GM10266 (cell line): ENCODE measurements around the gene HVCN1.
"Not testable (repeated sequence)": the region's sequence is repeated elsewhere in the genome, so short reads cannot be mapped to it uniquely, and the experiment has no call there.

Experiments used
- DNase-seq: peaks from one replicate; pipeline ENCODE4 v3.0.0; 2012; ENCODE audit errors: extremely low spot score
- CTCF ChIP-seq: IDR thresholded peaks from 2 replicates; pipeline ENCODE4 v1.5.1; 2012; ENCODE audit warnings: mild to moderate bottlenecking, low read depth; ENCODE audit not compliant: control insufficient read depth, insufficient read depth; ENCODE audit errors: missing control alignments

The HVCN1 gene, protein sequence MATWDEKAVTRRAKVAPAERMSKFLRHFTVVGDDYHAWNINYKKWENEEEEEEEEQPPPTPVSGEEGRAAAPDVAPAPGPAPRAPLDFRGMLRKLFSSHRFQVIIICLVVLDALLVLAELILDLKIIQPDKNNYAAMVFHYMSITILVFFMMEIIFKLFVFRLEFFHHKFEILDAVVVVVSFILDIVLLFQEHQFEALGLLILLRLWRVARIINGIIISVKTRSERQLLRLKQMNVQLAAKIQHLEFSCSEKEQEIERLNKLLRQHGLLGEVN

GRCh38 chr12:110688446-110689280 is at the start of gene HVCN1:
TSS of gene HVCN1 (minus strand) at chr12:110689115. CDS start at chr12:110683245, 5,870 bp downstream.
- DNase-seq, result peak; percentile 81
- no peak for TF ChIP-seq CTCF

GRCh38 chr12:110737532-110737931 is 48.6 kb upstream of the HVCN1 start:
- TF ChIP-seq CTCF, result no peak
- DNase-seq, result no peak

GRCh38 chr12:110737016-110737415 is 48.1 kb upstream of the HVCN1 start:
- not testable (repeated sequence) for DNase-seq

GRCh38 chr12:110733900-110734299 is 45.0 kb upstream of the HVCN1 start:
- DNase-seq, result no peak
- no peak for TF ChIP-seq CTCF

- TF ChIP-seq CTCF, result no peak
Observed at GRCh38 chr12:110733089-110733715, 44.3 kb upstream of the HVCN1 start.

DNA sequence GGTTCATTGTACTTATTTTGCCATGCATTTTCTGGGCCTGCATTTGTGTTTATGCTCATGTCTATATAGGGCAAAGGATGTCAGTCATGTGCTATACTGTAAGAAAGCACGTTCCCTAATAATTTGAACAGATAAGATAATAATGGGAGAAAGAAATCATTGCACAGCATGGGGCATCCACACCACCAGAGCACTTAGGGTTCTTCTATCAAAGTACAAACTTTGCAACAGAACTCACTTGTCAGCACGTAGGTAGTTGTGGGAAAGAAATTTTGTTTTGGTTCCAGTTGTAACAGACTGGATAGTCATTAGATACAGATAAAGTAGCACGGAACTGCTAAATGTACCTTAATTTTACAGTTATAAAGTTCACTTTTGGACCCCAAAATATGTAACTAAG is 43.7 kb upstream of the HVCN1 start:
- TF ChIP-seq CTCF, result no peak
- no peak for DNase-seq

More at GRCh38 chr12:110733089-110733715, 44.3 kb upstream of the HVCN1 start:
- DNase-seq, result no peak

DNA sequence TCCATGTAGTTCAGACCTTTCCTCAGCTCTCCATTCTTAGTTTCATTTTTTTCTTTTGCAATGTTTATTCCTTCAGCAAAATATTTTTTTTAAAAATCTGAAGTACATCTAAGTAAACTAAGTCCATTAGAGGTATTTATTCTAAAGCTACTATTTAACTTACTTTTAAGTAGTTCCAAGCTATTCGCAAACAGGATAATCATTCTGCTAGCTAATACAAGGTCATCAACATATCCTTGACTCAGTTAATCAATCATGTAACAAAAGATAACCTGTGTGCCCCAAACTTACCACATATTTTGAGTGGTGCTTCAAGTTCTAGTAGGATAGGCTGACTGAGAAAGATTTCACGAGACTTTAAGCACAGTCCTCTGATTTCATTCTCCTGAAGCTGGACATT is 42.6 kb upstream of the HVCN1 start:
- TF ChIP-seq CTCF, result no peak
- DNase-seq, result no peak
